ENCODE measurements around the gene EXOC3L1.

The EXOC3L1 gene

DNA sequence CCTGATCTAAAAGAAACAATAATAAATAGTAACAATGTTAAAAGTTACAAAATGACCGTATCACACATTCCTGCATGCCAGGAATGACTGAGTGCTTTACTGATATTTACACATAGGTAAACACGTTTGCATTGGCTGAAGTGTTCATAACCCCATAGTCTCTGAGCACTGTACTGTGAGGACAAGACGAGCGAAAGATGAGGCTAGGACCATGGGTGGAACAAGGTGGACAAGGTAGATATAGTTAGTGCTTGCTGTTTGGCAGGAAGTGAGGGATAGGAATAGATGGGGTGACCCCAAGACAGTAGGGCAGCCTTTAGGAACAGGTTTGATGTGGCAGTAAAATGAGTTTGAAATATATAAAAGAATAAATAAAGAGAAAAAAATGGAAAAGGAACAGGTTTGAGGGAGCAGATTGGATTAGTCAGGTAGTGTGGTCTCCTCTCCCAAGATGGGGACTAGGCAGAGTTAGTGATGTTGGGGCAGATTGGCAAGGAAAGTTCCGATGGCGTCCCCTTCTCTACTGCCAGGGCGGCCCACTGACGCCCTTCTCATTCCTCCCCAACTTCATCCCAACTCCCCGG is 1.6 kb upstream of the EXOC3L1 start:
- DNase-seq (ENCODE audit: insufficient read length, low spot score) (no peak), FAIRE-seq (no peak)
- TF ChIP-seq, protein P1, sequence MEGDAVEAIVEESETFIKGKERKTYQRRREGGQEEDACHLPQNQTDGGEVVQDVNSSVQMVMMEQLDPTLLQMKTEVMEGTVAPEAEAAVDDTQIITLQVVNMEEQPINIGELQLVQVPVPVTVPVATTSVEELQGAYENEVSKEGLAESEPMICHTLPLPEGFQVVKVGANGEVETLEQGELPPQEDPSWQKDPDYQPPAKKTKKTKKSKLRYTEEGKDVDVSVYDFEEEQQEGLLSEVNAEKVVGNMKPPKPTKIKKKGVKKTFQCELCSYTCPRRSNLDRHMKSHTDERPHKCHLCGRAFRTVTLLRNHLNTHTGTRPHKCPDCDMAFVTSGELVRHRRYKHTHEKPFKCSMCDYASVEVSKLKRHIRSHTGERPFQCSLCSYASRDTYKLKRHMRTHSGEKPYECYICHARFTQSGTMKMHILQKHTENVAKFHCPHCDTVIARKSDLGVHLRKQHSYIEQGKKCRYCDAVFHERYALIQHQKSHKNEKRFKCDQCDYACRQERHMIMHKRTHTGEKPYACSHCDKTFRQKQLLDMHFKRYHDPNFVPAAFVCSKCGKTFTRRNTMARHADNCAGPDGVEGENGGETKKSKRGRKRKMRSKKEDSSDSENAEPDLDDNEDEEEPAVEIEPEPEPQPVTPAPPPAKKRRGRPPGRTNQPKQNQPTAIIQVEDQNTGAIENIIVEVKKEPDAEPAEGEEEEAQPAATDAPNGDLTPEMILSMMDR (IDR thresholded peaks at IDR 0.05; ENCODE audit: insufficient read depth, missing control alignments) = no peak

DNA sequence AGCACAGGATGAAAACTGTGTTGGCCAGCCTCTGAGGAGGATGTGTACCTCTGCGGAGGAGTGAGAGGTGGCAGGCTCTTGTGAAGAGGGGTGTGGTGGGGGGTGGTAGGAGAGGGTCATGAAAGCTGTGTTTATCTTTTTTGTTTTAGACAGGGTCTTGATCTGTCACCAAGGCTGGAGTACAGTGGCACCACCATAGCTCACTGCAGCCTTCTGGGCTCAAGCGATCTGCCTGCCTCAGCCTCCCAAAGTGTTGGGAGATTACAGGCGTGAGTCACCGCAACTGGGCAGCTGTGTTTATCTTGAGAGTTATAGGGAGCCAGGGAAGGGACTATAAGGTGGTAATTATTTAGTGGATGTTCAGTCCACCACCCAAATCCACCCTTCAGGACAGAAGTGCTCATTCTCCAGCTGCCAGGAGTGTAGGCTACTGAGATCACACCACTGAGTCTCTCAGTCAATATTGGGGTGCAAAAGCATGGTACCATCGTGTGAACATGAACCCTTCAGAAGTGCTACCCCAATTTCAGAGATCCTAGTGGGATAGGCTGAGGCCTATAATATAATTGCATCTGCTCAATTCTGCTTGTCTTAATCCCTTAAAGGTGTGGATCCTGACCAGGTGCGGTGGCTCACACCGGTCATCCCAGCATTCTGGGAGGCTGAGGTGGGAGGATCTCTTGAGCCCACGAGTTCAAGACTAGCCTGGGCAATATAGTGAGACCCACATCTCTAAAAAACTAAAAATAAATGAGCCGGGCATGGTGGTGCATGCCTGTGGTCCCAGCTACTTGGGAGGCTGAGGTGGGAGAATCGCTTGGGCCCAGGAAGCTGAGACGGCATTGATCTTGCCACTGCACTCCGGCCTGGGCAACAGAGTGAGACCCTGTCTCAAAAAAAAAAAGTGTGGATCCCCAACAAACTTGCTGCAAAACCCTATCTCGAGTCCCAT is 788 bp upstream of the EXOC3L1 start:
- no peak for DNase-seq (ENCODE audit: insufficient read length, low spot score)
- TF ChIP-seq, protein P1 (IDR thresholded peaks at IDR 0.05; ENCODE audit: insufficient read depth, missing control alignments) = no peak
- no peak for FAIRE-seq

DNA sequence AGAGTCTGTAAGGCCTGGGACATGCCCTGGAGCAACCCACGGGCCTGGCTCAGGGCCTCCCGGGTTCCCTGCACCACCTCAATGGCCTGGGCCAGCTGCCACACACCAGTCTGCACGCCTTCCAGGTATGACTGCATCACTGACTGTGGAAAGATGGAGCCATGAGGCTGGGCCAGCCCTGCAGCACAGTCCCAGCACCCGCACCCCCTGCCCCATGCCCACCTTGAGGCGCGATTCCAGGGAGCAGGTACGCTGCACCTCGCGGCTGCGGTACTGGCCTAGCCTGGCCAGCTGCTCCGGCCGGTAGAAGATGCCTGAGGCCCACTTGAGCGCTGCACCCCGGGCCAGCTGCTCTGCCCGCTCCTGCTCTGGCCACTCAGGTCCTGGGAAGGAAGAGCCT is 1.1 kb downstream of the EXOC3L1 start:
- FAIRE-seq (no peak), DNase-seq (ENCODE audit: insufficient read length, low spot score) (no peak)
- TF ChIP-seq, protein P1 (IDR thresholded peaks at IDR 0.05; ENCODE audit: insufficient read depth, missing control alignments) = no peak

DNA sequence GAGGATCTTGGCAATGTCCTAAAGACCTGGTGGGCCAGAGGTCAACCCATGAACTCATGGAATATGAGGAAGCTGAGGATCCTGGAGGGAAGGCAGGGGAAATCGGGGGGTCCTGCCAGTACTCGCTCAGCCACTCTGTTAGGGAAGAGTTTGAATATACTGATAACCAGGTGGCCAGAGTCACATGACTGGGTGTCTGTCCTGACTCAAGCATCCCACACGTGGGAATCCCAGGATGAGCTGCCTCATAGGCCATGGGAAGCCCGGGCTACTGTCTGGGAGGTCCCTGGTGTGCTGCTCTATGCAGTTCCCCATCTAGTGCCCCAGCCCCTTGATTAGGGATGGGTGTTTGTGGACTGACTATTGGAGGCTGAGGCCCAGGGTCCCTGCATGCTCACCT is 1.6 kb downstream of the EXOC3L1 start:
- FAIRE-seq (no peak), DNase-seq (ENCODE audit: insufficient read length, low spot score) (no peak)
- TF ChIP-seq, protein P1 (IDR thresholded peaks at IDR 0.05; ENCODE audit: insufficient read depth, missing control alignments) = no peak

DNA sequence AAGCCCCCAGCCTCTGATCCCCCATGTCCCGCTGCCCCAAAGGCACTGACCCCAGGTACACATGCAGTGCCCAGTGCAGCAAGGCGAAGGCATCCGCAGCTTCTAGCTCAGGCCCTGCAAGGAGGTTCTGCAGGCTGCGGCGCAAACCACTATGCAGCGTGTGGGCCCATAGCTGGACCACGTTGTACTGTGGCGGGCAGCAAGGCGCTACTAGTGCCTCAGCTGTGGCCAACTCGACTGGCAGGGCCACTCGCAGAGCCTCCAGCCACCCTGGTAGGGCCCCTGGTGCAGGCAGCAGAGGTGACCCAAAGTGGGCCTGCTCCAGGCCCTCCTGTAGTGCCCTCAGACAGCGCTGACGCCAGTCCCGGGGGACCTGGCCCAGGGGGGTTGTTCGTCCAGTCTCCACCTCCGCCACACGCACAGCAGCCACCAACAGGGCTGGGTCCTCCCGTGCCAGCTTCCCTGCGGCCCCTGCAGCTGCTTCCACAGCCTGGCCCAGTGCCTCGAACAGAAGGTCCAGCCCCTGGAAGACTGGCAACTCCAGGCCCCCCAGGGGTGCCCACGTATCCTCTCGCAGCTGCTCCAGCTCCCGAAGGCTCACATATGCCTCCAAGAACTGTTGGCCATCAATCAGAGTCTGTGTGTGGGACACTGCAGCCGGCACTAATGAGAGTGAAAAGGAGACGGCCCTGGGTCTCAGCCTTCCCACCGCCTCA is 2.6 kb downstream of the EXOC3L1 start:
- FAIRE-seq (no peak), DNase-seq (ENCODE audit: insufficient read length, low spot score) (no peak)
- TF ChIP-seq, protein P1 (IDR thresholded peaks at IDR 0.05; ENCODE audit: insufficient read depth, missing control alignments) = no peak

DNA sequence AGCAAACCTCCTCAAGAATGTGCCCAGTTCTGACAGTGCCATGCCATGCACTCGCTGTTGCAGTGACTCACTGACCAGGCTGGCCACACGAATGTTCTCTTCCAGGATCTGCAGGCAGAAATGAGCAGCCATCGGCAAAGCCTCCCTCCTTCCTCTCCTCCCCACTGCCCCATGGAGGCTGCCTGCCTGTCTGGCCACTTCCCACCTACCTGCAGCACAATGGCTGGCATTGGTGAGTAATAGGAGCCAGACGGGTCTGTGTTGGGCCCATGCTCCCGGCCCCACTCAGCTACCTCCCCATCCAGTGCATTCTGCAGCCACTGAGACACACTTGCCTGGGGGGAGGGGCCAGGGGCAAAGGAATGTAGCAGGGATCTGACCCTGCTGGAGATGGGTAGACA is 3.4 kb downstream of the EXOC3L1 start:
- TF ChIP-seq, protein P1 (IDR thresholded peaks at IDR 0.05; ENCODE audit: insufficient read depth, missing control alignments) = no peak
- DNase-seq (ENCODE audit: insufficient read length, low spot score) (no peak), FAIRE-seq (no peak)
